GM19099 (cell line): ENCODE results near the gene EYA2.

Experiments
- POLR2A ChIP-seq: IDR thresholded peaks from 3 replicates; pipeline ENCODE4 v1.6.1; 2011; ENCODE audit warnings: low read depth; ENCODE audit not compliant: insufficient read length; ENCODE audit errors: extremely low read depth

The EYA2 gene

DNA sequence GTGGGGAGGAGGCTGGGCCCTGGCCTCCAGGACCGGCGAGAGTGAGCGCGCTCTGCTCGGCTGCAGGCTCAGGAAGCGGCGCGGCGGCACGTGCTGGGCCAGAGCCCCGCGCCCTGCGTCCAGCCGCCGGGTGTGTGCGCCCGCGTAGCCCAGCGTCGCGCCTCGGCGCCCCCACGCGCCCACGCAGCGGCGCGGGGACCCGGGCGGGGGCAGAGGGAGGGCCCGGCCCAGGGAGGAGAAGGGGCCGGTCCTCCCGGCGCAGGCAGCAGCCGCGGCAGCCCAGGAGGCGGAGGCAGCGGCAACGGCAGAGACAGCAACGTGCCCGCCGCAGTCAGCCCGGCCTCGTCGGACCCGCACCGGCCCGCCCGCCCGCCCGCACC lies at the start of gene EYA2:
Gene EYA2 (plus strand): TSS at position 265 of the 380 bp plus-strand sequence. CDS start 95,168 bp downstream, outside the sequence.
- no peak for TF ChIP-seq POLR2A

DNA sequence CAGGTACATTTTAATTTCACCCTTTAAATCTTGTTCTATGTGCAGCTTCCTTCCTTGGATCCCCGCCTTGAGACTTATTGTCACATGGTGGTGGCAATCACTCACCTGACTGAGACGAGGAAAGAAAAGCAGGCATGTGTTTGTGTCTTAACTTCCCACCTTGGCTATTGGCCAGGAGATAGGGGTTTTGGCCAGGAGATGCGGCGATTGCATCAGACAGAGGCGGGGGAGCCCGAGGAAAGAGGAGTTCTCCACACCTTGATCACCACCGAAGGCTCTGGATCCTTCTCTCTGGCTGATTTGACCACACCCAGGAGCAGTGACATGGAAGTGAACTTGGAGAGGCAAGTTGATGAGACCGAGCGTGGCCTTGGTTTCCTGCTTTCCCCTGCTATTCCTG lies 49.7 kb upstream of the EYA2 start:
- TF ChIP-seq POLR2A: no peak

GRCh38 chr20:46849269-46849668 lies 45.4 kb upstream of the EYA2 start:
- TF ChIP-seq POLR2A: no peak

GRCh38 chr20:46849751-46850150 lies 44.9 kb upstream of the EYA2 start:
- TF ChIP-seq POLR2A: no peak

GRCh38 chr20:46850416-46850815 lies 44.2 kb upstream of the EYA2 start:
- TF ChIP-seq POLR2A: no peak

GRCh38 chr20:46850896-46851295 lies 43.7 kb upstream of the EYA2 start:
- TF ChIP-seq POLR2A: no peak

GRCh38 chr20:46851746-46852145 lies 42.9 kb upstream of the EYA2 start:
- TF ChIP-seq POLR2A: no peak

DNA sequence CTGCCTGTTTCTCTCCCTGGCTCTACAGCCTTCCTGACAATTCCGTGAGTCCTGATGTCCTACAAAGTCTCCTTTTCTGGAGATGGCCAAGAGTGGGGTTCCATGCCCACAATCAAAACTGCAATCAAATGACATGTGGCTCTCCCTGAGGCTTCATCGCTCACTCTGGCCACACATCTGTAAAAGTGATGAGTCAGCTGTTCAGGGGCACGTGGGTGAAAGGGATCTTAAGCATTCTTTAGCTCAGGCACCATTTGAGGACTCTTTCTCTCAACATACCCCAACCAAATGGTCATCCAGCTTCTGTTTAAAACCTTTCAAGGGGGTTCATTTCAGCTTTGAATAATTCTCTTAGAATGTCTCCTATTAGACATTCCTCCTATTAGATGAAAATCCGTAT lies 42.3 kb upstream of the EYA2 start:
- TF ChIP-seq POLR2A: no peak

GRCh38 chr20:46853926-46854325 lies 40.7 kb upstream of the EYA2 start:
- no peak for TF ChIP-seq POLR2A

DNA sequence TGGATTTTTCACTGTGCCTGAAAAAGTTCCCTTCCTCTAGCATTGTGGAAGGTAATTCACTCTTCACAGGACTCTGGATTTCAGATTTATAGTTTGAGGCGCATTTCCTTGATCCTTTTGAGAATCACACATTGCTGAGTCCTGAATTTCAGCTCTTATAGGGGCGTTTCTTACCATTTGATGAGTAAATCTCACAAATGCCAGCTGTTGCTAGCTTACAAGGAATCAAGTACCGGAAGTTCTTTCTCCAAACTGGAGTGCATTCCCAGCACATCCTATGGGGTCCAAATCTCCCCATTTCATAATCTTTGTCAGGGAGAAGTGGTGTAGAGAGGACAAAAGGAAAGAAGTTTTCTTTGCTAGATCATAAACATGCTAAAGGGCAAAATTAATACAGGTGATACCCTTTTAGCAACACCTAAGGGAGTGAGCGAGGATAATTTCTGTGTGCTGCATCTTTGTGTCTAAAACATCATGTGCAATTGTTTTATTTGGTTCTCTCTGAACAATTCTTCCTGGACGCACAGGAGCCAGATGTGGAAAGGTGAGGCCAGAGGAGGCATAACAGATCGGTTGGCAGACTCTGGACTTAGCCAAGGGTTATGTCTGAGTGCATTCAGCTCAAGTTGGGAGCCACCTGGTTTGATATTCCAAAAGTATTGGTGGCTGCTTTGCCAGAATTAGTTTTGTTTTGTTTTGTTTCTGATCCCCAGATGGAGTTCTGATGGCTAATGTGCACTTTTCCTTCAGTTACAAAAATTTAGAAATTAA lies 37.4 kb upstream of the EYA2 start:
- TF ChIP-seq POLR2A: no peak

DNA sequence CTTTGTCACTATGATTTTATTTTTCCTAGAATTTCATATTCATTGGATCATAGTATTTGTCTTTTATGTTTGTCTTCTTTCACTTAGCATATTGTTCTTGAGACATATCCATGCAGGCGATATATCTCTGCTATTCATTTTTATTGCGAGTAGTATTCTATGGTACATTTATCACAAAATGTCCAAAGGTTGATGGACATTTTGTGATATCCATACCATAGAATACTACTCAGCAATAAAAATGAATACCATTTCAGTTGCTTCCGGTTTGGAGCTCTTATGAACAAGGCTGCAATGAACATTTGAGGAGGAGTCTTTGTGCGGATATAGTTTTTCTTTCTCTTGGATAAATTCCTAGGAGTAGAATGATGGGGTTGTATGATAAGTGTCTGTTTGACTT lies 28.8 kb upstream of the EYA2 start:
- TF ChIP-seq POLR2A: no peak

DNA sequence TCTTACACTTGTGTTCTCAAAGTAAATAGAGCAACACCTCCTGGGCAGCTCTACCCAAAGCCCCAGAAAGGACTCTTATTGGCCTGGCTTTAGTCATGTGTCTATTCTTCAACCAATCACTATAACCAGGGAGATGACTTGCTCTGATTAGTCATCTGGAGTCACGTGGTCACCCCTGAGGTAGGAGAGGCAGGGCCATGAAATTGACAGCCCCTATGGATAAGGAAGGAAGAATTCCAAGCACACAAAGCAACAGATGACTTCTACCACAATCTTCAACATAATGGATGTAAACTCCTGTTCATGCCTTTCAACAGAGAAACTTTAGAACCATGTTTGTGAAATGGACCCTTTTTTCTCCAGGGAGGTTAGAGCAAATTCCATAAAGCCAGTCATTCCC lies 24.6 kb upstream of the EYA2 start:
- TF ChIP-seq POLR2A: no peak

- no peak for TF ChIP-seq POLR2A
Observed at GRCh38 chr20:46872328-46873211, 22.1 kb upstream of the EYA2 start.

DNA sequence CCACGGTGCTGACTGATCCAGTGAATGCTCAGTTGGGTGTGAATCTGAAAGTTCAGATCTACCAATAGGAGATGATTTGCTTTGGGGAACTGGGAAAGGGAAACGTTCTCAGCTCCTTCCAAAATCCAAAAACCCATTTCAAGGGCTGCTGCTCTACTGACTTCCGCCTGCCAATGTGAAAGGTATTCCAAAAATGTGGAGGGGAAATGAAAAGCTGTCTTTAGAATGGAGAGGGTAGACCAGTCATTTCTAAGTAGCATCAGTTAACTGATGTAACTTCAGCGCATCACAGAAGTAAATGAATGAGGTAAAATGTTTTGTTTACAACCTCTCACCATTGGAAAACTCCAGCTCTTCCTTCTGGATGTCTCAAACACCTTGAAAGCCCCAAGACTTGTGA lies 19.6 kb upstream of the EYA2 start:
- TF ChIP-seq POLR2A: no peak

DNA sequence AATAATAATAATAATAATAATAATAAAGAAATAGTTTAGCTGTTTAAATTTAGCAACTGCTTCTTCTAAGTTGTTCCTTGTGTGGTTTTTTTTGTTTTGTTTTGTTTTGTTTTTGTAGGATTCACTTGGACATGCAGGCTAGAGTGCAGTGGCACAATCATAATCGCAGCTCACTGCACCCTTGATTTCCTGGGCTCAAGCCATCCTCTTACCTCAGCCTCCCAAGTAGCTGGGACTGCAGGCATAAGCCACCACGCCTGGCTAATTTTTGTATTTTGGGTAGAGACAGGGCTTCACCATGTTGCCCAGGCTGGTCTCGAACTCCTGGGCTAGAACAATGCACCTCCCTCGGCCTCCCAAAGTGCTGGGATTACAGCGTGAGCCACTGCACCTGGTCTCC lies 15.3 kb upstream of the EYA2 start:
- no peak for TF ChIP-seq POLR2A

DNA sequence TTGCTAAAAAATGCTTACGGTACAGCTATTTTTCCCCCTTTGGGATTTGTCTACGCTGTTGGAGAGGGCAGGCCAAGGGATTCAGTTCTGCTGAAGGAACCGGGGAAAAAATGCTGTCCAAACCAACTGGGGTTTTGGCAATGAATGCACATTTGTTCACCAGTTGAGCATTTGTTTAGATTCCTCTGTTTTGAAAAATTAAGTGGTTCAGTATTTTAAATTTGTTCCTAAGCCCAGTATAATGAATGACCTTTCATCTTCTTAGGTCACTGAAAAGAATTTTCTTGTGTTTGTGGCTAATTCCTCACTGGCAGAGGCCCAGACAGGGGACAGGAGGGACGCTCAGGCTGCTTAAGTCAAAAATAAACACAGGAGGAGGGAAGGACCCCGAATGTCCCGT lies 10.8 kb upstream of the EYA2 start:
- TF ChIP-seq POLR2A: no peak
